GM19467 (cell line): ENCODE measurements around the gene WDR59.

Experiments used
- ATAC-seq: cut with Tn5 transposase; IDR thresholded peaks from one replicate; pipeline ENCODE4 v1.9.1; 2021; ENCODE audit warnings: mild to moderate bottlenecking, moderate library complexity; ENCODE audit not compliant: unreplicated experiment

Gene WDR59

DNA sequence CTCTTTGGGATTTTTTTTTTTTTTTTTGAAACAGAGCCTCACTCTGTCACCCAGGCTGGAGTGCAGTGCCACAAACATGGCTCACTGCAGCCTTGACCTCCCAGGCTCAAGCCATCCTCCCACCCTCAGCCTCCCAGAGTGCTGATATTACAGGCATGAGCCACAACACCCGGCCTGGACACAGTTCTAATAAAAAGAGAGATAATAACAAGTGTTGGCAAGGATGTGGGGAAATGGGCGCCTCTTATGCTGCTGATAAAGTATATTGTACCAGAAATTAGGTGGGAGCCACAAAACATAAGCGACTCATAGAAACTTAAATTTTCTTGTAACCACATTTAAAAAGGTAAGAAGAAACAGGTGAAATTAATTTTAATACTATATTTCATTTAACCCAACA lies 159.9 kb downstream of the WDR59 start:
- ATAC-seq = no peak
